Measurements from ENCODE around the gene GSG1.

Gene GSG1

DNA sequence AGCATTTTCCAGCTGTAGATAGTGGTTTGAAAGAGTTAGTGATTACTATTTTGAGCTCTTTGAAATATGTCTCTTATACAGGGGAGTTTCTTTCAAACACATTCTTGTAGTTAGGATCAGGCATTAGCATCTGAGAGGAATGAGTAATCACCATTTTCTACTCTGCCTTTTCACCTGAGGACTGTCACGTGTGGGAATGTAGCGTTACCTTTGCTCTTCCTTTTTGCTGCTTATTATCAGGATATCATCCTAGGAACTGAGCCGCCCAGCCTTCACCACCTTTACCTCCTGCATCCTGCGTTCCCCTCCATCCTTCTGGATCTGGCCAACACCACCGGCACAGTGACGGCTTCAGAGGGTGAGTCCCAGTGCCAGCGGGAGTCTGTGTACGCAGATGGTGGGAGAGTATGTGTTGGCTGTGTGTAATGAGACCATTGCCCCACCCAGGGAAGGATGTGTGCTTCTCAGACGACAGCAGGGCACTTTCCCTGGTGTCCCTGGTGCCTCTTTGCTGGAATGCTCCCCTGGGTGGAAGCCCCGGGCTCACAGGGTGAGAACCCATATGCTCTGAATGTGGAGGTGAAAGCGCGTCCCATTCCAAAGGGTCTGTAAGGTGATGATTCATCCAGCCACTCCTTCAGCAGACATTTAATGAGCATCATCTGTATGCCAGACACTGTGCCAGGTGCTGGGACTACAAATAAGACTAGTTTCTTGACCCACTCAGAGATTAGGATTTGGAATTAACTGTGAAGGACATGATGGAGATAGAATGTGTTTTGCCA, 27.5 kb downstream of the GSG1 start:
- TF ChIP-seq, protein P1, sequence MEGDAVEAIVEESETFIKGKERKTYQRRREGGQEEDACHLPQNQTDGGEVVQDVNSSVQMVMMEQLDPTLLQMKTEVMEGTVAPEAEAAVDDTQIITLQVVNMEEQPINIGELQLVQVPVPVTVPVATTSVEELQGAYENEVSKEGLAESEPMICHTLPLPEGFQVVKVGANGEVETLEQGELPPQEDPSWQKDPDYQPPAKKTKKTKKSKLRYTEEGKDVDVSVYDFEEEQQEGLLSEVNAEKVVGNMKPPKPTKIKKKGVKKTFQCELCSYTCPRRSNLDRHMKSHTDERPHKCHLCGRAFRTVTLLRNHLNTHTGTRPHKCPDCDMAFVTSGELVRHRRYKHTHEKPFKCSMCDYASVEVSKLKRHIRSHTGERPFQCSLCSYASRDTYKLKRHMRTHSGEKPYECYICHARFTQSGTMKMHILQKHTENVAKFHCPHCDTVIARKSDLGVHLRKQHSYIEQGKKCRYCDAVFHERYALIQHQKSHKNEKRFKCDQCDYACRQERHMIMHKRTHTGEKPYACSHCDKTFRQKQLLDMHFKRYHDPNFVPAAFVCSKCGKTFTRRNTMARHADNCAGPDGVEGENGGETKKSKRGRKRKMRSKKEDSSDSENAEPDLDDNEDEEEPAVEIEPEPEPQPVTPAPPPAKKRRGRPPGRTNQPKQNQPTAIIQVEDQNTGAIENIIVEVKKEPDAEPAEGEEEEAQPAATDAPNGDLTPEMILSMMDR (IDR thresholded peaks at IDR 0.05), result no peak

DNA sequence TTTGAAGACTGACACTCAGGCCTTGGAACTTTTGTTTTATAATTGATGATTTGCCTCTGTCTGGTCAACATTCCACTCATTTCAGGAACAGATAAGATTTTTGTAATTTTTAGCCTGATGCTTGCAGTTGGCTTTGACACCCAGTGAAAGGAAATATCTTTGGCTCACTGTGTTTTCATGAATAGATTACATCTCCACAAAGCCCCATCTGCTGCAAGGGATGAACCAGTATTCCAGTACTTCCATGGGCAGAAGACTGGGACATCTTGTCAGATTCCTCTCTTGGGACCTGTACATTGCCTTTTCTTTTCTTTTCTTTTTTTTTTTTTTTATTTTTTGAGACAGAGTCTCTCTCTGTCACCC, 28.4 kb downstream of the GSG1 start:
- TF ChIP-seq, protein P1 (IDR thresholded peaks at IDR 0.05), result no peak

DNA sequence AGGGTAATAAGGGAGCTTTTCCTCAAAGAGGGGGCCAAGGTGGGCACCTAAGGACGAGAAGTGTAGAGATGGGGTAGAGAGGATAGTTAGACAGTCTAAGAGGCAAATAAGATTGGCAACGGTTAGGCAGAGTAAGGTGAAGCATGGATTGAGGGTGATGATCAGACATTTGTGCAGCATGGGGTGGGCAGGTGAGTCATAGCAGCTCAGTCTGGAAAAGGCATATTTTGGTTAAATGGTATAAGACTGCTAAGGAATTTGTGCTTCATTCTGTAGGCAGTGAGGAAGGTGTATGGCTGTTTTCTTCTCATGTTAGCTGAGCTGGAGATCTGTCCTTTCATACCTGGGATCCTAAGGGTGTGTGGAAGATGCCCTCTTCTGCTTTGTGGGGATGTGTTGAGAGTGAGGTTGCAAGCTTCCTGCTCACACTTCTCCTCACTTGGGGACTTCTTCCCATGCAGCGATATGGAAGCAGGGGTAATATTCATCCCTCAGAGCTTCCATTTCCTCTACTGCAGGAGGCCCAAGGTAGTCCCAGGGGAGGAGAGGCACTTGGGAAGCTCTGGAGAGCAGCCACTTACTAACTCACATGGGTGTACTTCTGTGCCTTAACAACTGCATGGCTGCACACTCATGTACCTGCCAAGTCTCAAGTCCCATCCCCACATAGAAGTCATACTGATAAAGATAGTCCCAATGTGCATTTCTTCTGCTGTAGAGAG, 28.9 kb downstream of the GSG1 start:
- TF ChIP-seq, protein P1 (IDR thresholded peaks at IDR 0.05), result no peak

DNA sequence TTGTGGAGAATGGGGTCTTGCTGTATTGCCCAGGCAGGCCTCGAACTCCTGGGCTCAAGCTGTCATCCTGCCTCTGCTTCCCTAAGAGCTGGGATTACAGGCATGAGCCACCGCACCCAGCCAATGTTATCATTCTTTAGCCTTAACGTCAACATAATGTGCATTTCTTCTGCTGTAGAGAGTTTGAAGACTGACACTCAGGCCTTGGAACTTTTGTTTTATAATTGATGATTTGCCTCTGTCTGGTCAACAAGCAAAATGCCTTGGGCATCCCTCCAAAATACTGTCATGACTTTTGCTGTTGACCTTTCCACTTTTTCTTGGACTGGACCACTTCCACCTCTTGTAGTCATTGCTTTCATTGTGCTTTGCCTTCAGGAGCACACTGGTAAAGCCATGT, 30.3 kb downstream of the GSG1 start:
- TF ChIP-seq, protein P1 (IDR thresholded peaks at IDR 0.05), result no peak

DNA sequence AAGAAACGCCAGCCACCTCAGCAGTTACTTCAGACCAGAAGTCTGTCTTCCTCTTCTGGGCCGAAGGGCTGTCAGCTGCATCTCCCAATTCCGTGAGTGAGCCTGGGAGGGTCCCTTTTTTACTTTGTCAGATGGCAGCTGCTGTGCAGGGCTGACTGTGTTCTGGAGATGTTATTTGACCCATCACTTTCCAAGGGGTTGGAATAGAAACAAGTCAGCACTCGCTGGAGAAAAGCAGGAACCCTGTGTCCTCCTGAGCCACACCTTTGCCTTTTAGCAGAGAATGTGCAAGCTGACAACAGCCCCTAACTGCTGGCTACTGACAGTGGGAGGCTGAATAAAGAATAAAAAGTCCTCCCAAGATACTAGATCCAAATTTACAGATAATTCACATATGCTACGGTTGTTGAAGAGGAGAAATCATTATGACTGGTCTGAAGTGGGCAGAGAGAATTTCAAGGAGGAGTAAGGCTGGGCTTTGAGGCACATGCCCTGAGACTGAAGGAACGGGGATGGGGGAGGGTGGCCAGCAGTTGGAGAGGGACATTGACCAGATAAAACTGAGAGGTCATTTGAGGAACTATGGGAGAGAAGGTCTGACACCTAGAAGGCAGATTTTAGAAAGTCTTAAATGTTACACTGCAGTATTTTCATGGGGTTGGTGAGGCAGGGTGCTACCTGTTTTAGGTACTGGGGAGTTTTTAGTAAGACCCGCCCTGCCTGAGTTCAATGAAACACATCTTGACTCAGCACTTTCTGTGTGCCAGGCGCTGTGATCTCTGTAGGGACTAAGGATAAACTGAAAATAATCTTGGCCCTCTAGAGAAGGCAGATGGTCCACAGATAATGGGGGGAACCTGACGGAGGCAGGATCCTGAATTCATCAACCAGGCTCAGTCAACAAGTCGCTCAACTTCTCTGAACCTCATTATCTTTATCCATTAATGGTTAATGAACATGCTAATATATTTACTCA, 31.9 kb downstream of the GSG1 start:
- TF ChIP-seq, protein P1 (IDR thresholded peaks at IDR 0.05), result no peak

DNA sequence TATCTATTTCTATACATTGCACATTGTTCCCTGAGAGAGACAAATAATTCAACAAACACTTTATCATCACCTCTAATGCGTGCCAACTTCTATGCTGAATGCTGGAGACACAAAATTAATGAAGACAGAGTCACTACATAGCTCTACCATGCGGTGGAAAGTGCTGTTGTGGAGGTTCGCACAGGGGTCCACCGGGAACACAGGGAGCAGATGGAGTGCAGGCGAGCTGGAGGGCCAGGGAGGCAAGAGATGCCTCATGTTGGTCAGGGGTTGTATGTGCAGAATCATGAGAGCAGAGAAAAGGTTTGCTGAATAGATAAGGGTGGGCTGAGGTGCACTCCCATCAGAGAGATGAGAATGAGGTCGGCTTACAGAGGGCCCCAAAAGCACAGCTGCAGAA, 34.1 kb downstream of the GSG1 start:
- TF ChIP-seq, protein P1 (IDR thresholded peaks at IDR 0.05), result no peak

DNA sequence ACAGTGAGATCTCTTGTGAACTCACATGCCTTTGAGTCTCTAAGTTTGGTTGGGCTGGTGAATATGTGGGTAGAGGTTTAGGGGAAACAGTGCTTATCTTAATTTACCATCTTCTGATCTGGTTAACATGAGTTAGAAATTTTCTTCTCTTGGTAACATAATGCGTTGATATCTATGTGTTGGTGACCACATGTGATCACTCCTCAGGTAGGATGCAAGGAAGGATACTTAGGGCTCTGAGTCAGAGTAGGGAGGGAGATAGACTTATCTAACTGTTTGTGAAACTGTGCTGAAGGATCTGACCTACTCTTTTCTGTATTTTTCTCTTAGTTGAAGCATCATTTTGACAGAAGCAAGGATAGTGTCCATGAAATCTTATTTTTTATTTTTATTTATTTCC, 36.1 kb downstream of the GSG1 start:
- TF ChIP-seq, protein P1 (IDR thresholded peaks at IDR 0.05), result no peak

Data from LNCAP (cell line).